K562 (cell line): Measurements from ENCODE around the gene NR5A2. TPM values are rescaled to one million over a fixed set of nuclear protein-coding genes. Genes with fewer than 3 reads are reported as not detected.

ENCODE experiments used
- ATAC-seq: fragments of 200-7000 bp; cut with Tn5 transposase; 3 replicates; pipeline ENCODE4 v1.9.1; 2020; ENCODE audit warnings: moderate library complexity
- BruUV-seq: library from RNA; stranded (reverse); fragments of 400-500 nt; replicated peaks from 2 replicates; lab custom pipeline; 2021; lab: Mats Ljungman, UMichigan
- CTCF ChIA-PET: fragments of 300-600 bp; formaldehyde crosslinking; extraction: SDS; loops from one replicate; lab custom pipeline; 2021; ENCODE audit warnings: low intra/inter-chr PET ratio; lab: Yijun Ruan, JAX
- POLR2A ChIA-PET: fragments of 300-600, 350-650 bp; sonication (Branson Sonifier 250); formaldehyde crosslinking; extraction: SDS; loops from one replicate; lab custom pipeline; 2021; ENCODE audit warnings: antibody characterized with exemption, inconsistent platforms; lab: Yijun Ruan, JAX
- DNase-seq, 4 experiments: peaks; one replicate each; pipeline versions ENCODE4 v3.0.0 to v3.0.0-alpha.2; 2011 to 2018; ENCODE audit warnings: low spot score in 3 of 4, mixed read lengths in 3 of 4; ENCODE audit errors: extremely low read depth in 1 of 4
- FAIRE-seq: peaks from 2 replicates; lab custom pipeline; 2011; peaks lifted over from hg19 to GRCh38; lab: Jason Lieb, UNC
- H2AFZ ChIP-seq: 2 replicates; pipeline ENCODE4 v1.6.0; 2011; ENCODE audit warnings: low read depth, low read length, control low read depth, inconsistent platforms
- H3K27ac ChIP-seq: fragments of 200-600 bp; 3 replicates; pipeline ENCODE4 v1.8.0; 2011; ENCODE audit warnings: low read depth, mild to moderate bottlenecking, control low read depth, inconsistent platforms, low read length, moderate library complexity, mixed read lengths; ENCODE audit errors: extremely low read depth
- H3K27me3 ChIP-seq, 2 experiments: fragments of 300-600 bp in 1 of 2; 2 replicates in 1 of 2; 3 replicates in 1 of 2; pipeline versions ENCODE4 v1.6.0 to v1.8.0; 2011; ENCODE audit warnings: inconsistent platforms in 2 of 2, low read length in 2 of 2, mild to moderate bottlenecking in 1 of 2, mixed read lengths in 1 of 2, moderate library complexity in 1 of 2; ENCODE audit not compliant: control insufficient read depth in 2 of 2, insufficient read depth in 2 of 2
- H3K36me3 ChIP-seq: fragments of 300-600 bp; 3 replicates; pipeline ENCODE4 v1.8.0; 2011; ENCODE audit warnings: mild to moderate bottlenecking, low read length, inconsistent platforms; ENCODE audit not compliant: control insufficient read depth, insufficient read depth
- H3K4me1 ChIP-seq, 2 experiments: fragments of 200-600 bp in 1 of 2; replicated peaks in 1 of 2; 2 replicates in 1 of 2; 3 replicates in 1 of 2; pipeline versions ENCODE4 v1.5.1 to v1.8.0; 2011; ENCODE audit warnings: inconsistent platforms in 2 of 2, low read length in 2 of 2, mild to moderate bottlenecking in 1 of 2, mixed read lengths in 1 of 2, moderate library complexity in 1 of 2; ENCODE audit not compliant: control insufficient read depth in 2 of 2, insufficient read depth in 2 of 2
- H3K4me2 ChIP-seq: 2 replicates; pipeline ENCODE4 v1.6.1; 2011; ENCODE audit warnings: low read length, control low read depth, inconsistent platforms, mixed read lengths; ENCODE audit not compliant: insufficient read depth
- H3K4me3 ChIP-seq: fragments of 200-600 bp; sonication (generic), shearing (Covaris generic); 2 replicates; pipeline ENCODE4 v1.5.1; 2016; ENCODE audit warnings: control low read depth, inconsistent platforms
- H3K79me2 ChIP-seq: fragments of 200-600 bp; 3 replicates; pipeline ENCODE4 v1.8.0; 2011; ENCODE audit warnings: low read length, inconsistent platforms; ENCODE audit not compliant: control insufficient read depth, insufficient read depth
- H3K9ac ChIP-seq, 2 experiments: 2 replicates each; pipeline versions ENCODE4 v1.6.0 to v1.6.1; 2011; ENCODE audit warnings: low read depth in 2 of 2, low read length in 2 of 2, control low read depth in 1 of 2, inconsistent platforms in 1 of 2, mild to moderate bottlenecking in 1 of 2, mixed read lengths in 1 of 2; ENCODE audit not compliant: insufficient read depth in 1 of 2
- H3K9me1 ChIP-seq: one replicate; pipeline ENCODE4 v1.6.0; 2011; ENCODE audit warnings: inconsistent platforms, mild to moderate bottlenecking, low read length, moderate library complexity; ENCODE audit not compliant: control insufficient read depth, insufficient read depth
- H3K9me3 ChIP-seq: replicated peaks from 2 replicates; pipeline ENCODE4 v1.5.1; 2011; ENCODE audit warnings: low read depth, low read length, inconsistent platforms; ENCODE audit not compliant: control insufficient read depth, insufficient read depth
- H4K20me1 ChIP-seq: replicated peaks from 2 replicates; pipeline ENCODE4 v1.6.1; 2011; ENCODE audit warnings: low read length, inconsistent platforms, mixed read lengths; ENCODE audit not compliant: control insufficient read depth, insufficient read depth
- DLX4 ChIP-seq: fragments of 250-450 bp; sonication (Bioruptor Pico); IDR thresholded peaks from 2 replicates; pipeline ENCODE4 v1.6.1; 2021; ENCODE audit warnings: mild to moderate bottlenecking
- ETV5 ChIP-seq: sonication (generic); formaldehyde crosslinking; IDR thresholded peaks from 2 replicates; pipeline ENCODE4 v1.4.0; 2020; ENCODE audit warnings: low read depth, mild to moderate bottlenecking, missing genetic modification reagents
- ETV6 ChIP-seq, 3 experiments: fragments of 150-350 bp in 1 of 3; sonication (generic) in 1 of 3; formaldehyde crosslinking in 1 of 3; IDR thresholded peaks; 2 replicates each; pipeline versions ENCODE4 v1.6.1 to v1.8.0; 2014 to 2022; ENCODE audit warnings: borderline replicate concordance in 2 of 3, low read depth in 2 of 3, antibody characterized with exemption in 1 of 3, low read length in 1 of 3, mild to moderate bottlenecking in 1 of 3, missing genetic modification reagents in 1 of 3
- FOXJ2 ChIP-seq: fragments of 200-800 bp; sonication (Bioruptor generic); IDR thresholded peaks from 2 replicates; pipeline ENCODE4 v1.6.1; 2016; ENCODE audit warnings: missing genetic modification characterization, missing compliant biosample characterization
- KLF6 ChIP-seq: fragments of 250-450 bp; sonication (Bioruptor Pico); IDR thresholded peaks from 2 replicates; pipeline ENCODE4 v1.4.0; 2020; ENCODE audit warnings: mild to moderate bottlenecking, moderate library complexity, borderline replicate concordance
- MAFK ChIP-seq: IDR thresholded peaks from 2 replicates; pipeline ENCODE4 v1.6.1; 2011; ENCODE audit warnings: low read length, improper control_type of control experiment
- MXI1 ChIP-seq: IDR thresholded peaks from 2 replicates; pipeline ENCODE4 v1.6.1; 2011; ENCODE audit warnings: low read depth, mild to moderate bottlenecking, improper control_type of control experiment, low read length
- OTX1 ChIP-seq: fragments of 450-650 bp; formaldehyde crosslinking; IDR thresholded peaks from 2 replicates; pipeline ENCODE4 v1.4.0; 2022; ENCODE audit warnings: mild to moderate bottlenecking
- RBM15 ChIP-seq: fragments of 200-400 bp; formaldehyde crosslinking; IDR thresholded peaks from 2 replicates; pipeline ENCODE4 v1.6.1; 2018; ENCODE audit warnings: mild to moderate bottlenecking, low read length, moderate library complexity; ENCODE audit not compliant: insufficient read depth
- TGIF2 ChIP-seq: sonication (generic); formaldehyde crosslinking; IDR thresholded peaks from 2 replicates; pipeline ENCODE4 v1.8.1; 2022; ENCODE audit warnings: mild to moderate bottlenecking, missing genetic modification reagents, moderate library complexity
- THRA ChIP-seq: fragments of 450-650 bp; IDR thresholded peaks from 2 replicates; pipeline ENCODE4 v1.6.1; 2017; ENCODE audit warnings: mild to moderate bottlenecking, moderate library complexity
- ZNF217 ChIP-seq: sonication (generic); formaldehyde crosslinking; IDR thresholded peaks from 2 replicates; pipeline ENCODE4 v1.8.0; 2022; ENCODE audit warnings: mild to moderate bottlenecking, missing genetic modification reagents
- ZNF408 ChIP-seq: fragments of 250-450 bp; sonication (Bioruptor Pico); IDR thresholded peaks from 2 replicates; pipeline ENCODE4 v1.4.0; 2020; ENCODE audit warnings: low read depth, mild to moderate bottlenecking, moderate library complexity
- ZNF561 ChIP-seq: fragments of 450-650 bp; formaldehyde crosslinking; conservative IDR thresholded peaks from 2 replicates; pipeline ENCODE4 v1.4.0; 2020; ENCODE audit warnings: mild to moderate bottlenecking, moderate library complexity
- ZNF780A ChIP-seq: fragments of 250-450 bp; sonication (Bioruptor Pico); IDR thresholded peaks from 2 replicates; pipeline ENCODE4 v1.5.0; 2021; ENCODE audit warnings: mild to moderate bottlenecking
- WGBS: fragments of 100-300 bp; shearing (Covaris generic); methylation state at CpG from one replicate; pipeline ENCODE4 v1.1.6; 2016; ENCODE audit warnings: low coverage, mixed read lengths; ENCODE audit not compliant: insufficient coverage; ENCODE audit errors: missing lambda C conversion rate; 5-methylcytosine and 5-hydroxymethylcytosine counted together
- in situ Hi-C: fragments of 300-500 bp; cut with MboI; formaldehyde crosslinking; loops from 4 replicates; pipeline ENCODE4 v1.15.0; 2018; ENCODE audit warnings: inconsistent platforms, mixed read lengths
- intact Hi-C: fragments of 100-400 bp; cut with micrococcal nuclease; formaldehyde crosslinking; loops from 2 replicates; pipeline ENCODE4 v1.14.2; 2022
- polyA plus RNA-seq, 8 experiments: library from polyadenylated mRNA; depleted of rRNA in 4 of 8; stranded (reverse) in 5 of 8; unstranded in 3 of 8; fragments of >200 nt; fragmentation: Nextera tagmentation in 2 of 8; fragmentation: Illumina TruSeq in 1 of 8; extraction: Ambion mirVana in 2 of 8; extraction: Trizol in 1 of 8; gene quantifications; 2 replicates each; pipeline versions ENCODE4 v1.2.1 to v1.2.3, GENCODE V29; 2011 to 2014; ENCODE audit warnings: inconsistent platforms in 1 of 8, missing spikeins in 1 of 8
- total RNA-seq, 7 experiments: library from RNA; depleted of rRNA in 6 of 7; stranded (reverse); fragments of >200 nt in 6 of 7; fragmentation: Illumina TruSeq in 2 of 7; extraction: Trizol in 2 of 7; gene quantifications; 2 replicates each; pipeline versions ENCODE4 v1.2.1 to v1.2.3, GENCODE V29; 2011 to 2021; ENCODE audit warnings: low replicate concordance in 1 of 7

NR5A2 gene
- total and polyA plus RNA-seq, 9 of the 15 experiments (the other 6 are each of a cell fraction or from before 2014, with no cell fraction given), result 0.13 to 0.40 (median 0.29) TPM

GRCh38 chr1:200118779-200119505 is 91.4 kb downstream of the NR5A2 start:
- Histone ChIP-seq H3K9me3 (no peaks in the 10 kb centered on the region), H3K4me1 (no peaks in the 10 kb centered on the region), H3K9ac (no peak overlapping the region), H3K27me3 (peaks cover 10 to 20% of the 10 kb centered on the region in 2 experiments; a peak in 4 of 5 replicates), H4K20me1 (no peaks in the 10 kb centered on the region), H3K4me2 (no peak overlapping the region), H3K4me3 (no peak overlapping the region), H3K9me1 (no peaks in the 10 kb centered on the region), H3K79me2 (no peaks in the 10 kb centered on the region), H3K27ac (no peak overlapping the region), H2AFZ (no peak overlapping the region), H3K36me3 (no peaks in the 10 kb centered on the region)
- FAIRE-seq (no peak), ATAC-seq (no peak), DNase-seq (no peak)
- ChIA-PET POLR2A (no interaction called here), CTCF (no interaction called here)
- WGBS, result 6% methylated on average over 3 of the region's 3 CpGs
- TF ChIP-seq THRA, result no peak
- TF ChIP-seq ZNF217 (CRISPR knock-in tag), result no peak
- TF ChIP-seq ZNF408 (CRISPR knock-in tag), result no peak
- TF ChIP-seq FOXJ2 (tag), result no peak
- TF ChIP-seq MXI1, result no peak
- no peak for TF ChIP-seq TGIF2
- TF ChIP-seq RBM15, result no peak
- no peak for TF ChIP-seq ZNF780A
- TF ChIP-seq ETV5, result no peak
- no peak for TF ChIP-seq MAFK
- no peak for TF ChIP-seq DLX4 (CRISPR knock-in tag)
- no peak for TF ChIP-seq OTX1 (CRISPR knock-in tag)
- TF ChIP-seq ETV6 (IDR thresholded peaks at IDR 0.05; ENCODE audit: borderline replicate concordance in 1 of 2, low read depth in 2 of 2, low read length in 1 of 2), result no peak
- no peak for TF ChIP-seq ETV6 (CRISPR knock-in tag; IDR thresholded peaks at IDR 0.05; ENCODE audit: borderline replicate concordance)
- TF ChIP-seq KLF6 (CRISPR knock-in tag), result no peak
- TF ChIP-seq ZNF561 (CRISPR knock-in tag), result no peak
- intact Hi-C loops, result no loop called here
- no TSS peak for BruUV-seq
- in situ Hi-C loops, result no loop called here
